Thoracic aorta (tissue), 2 donors: ENCODE measurements around the gene FGGY. TPM values are rescaled to one million over a fixed set of nuclear protein-coding genes. Genes with fewer than 3 reads are reported as not detected.

Experiments used
- ATAC-seq: fragments of 150-250 bp; one replicate; pipeline ENCODE4 v1.8.0; 2017; ENCODE audit warnings: low read depth; ENCODE audit not compliant: insufficient number of reproducible peaks, low FRiP score
- DNase-seq: peaks from one replicate; pipeline ENCODE4 v3.0.0-alpha.2; 2020; ENCODE audit warnings: low spot score
- H3K27ac ChIP-seq, 2 donors: fragments of 200-600 bp; sonication (generic); 1 replicate in 1 of 2; 2 replicates in 1 of 2; pipeline ENCODE4 v1.5.1; 2016; ENCODE audit warnings: mild to moderate bottlenecking in 2 of 2, moderate library complexity in 2 of 2
- H3K27me3 ChIP-seq: fragments of 200-600 bp; sonication (generic); replicated peaks from 2 replicates; pipeline ENCODE4 v1.6.0; 2016; ENCODE audit warnings: mild to moderate bottlenecking; ENCODE audit not compliant: insufficient read depth
- H3K36me3 ChIP-seq: fragments of 200-600 bp; sonication (generic); one replicate; pipeline ENCODE4 v1.5.1; 2016
- H3K4me1 ChIP-seq, 2 donors: fragments of 200-600 bp; sonication (generic); 1 replicate in 1 of 2; 2 replicates in 1 of 2; pipeline versions ENCODE4 v1.5.1 to v1.6.0; 2016; ENCODE audit warnings: low read depth in 2 of 2, mild to moderate bottlenecking in 1 of 2; ENCODE audit not compliant: control insufficient read depth in 1 of 2
- H3K4me3 ChIP-seq: fragments of 200-600 bp; sonication (generic); 2 replicates; pipeline ENCODE4 v1.5.1; 2016; ENCODE audit warnings: mild to moderate bottlenecking
- H3K9me3 ChIP-seq: fragments of 200-600 bp; sonication (generic); 2 replicates; pipeline ENCODE4 v1.5.1; 2016
- total RNA-seq, 2 donors: library from RNA; depleted of rRNA; stranded (reverse); fragments of >200 nt; gene quantifications; one replicate each; pipeline versions ENCODE4 v1.1.0 to v1.2.3, GENCODE V29; 2016
- TF ChIP-seq, protein P1 (sequence below): fragments of 200-600 bp; sonication (generic); IDR thresholded peaks from one replicate; pipeline ENCODE4 v1.5.1; 2019; ENCODE audit warnings: antibody characterized with exemption

The FGGY gene
- total RNA-seq, 2 donors from 2014 or later = 6.5 to 9.9 TPM

DNA sequence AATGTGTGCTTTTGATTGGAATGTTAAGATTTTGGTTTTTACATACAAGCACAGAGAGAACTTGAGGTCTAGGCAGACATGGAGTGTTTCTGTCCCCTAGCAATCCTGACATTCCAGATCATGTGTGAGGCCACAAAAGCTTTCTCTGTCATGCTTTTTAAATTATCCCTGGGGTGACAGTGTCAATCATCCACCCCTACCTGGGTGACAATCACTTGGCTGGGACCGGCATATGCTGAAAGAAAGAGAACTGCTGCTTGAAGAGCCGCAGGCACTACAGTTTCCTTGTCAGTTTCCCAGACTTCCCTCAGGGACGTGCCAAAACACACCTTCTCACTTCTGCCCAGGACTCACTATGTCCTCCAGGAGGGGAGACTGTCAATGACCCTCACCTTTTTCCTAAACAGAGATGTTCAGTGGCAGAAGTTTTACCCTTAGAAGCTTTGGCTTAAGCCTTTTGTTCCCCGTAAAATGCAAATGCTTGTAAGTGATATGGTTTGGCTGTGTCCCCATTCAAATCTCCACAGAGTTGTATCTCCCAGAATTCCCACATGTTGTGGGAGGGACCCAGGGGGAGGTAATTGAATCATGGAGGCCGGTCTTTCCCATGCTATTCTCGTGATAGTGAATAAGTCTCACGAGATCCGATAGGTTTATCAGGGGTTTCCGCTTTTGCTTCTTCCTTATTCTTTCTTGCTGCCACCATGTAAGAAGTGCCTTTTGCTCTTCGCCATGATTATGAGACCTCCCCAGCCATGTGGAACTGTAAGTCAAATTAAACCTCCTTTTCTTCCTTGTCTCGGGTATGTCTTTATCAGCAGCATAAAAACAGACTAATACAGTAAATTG lies 217.4 kb downstream of the FGGY start:
- DNase-seq (no peak), ATAC-seq (no peak)
- no peaks in the 10 kb centered on the region for H3K27me3 ChIP-seq
- H3K4me3 ChIP-seq = no peak overlapping the region
- no peaks in the 10 kb centered on the region for H3K36me3 ChIP-seq
- H3K4me1 ChIP-seq = peaks cover 3 to 36% of the 10 kb centered on the region in 2 donors
- no peaks in the 10 kb centered on the region for H3K9me3 ChIP-seq
- TF ChIP-seq, protein P1, sequence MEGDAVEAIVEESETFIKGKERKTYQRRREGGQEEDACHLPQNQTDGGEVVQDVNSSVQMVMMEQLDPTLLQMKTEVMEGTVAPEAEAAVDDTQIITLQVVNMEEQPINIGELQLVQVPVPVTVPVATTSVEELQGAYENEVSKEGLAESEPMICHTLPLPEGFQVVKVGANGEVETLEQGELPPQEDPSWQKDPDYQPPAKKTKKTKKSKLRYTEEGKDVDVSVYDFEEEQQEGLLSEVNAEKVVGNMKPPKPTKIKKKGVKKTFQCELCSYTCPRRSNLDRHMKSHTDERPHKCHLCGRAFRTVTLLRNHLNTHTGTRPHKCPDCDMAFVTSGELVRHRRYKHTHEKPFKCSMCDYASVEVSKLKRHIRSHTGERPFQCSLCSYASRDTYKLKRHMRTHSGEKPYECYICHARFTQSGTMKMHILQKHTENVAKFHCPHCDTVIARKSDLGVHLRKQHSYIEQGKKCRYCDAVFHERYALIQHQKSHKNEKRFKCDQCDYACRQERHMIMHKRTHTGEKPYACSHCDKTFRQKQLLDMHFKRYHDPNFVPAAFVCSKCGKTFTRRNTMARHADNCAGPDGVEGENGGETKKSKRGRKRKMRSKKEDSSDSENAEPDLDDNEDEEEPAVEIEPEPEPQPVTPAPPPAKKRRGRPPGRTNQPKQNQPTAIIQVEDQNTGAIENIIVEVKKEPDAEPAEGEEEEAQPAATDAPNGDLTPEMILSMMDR = no peak
- no peak overlapping the region for H3K27ac ChIP-seq

GRCh38 chr1:59516881-59517280 lies 220.0 kb downstream of the FGGY start:
- H3K27ac ChIP-seq = peak overlapping the region; percentile 40 to 50
- no peaks in the 10 kb centered on the region for H3K27me3 ChIP-seq
- DNase-seq = no peak
- H3K4me1 ChIP-seq = peaks cover 17 to 56% of the 10 kb centered on the region in 2 donors
- H3K36me3 ChIP-seq = no peaks in the 10 kb centered on the region
- H3K9me3 ChIP-seq = no peaks in the 10 kb centered on the region
- no peak for ATAC-seq
- no peak overlapping the region for H3K4me3 ChIP-seq
- TF ChIP-seq, protein P1 = no peak

GRCh38 chr1:59520194-59520593 lies 223.3 kb downstream of the FGGY start:
- H3K27me3 ChIP-seq = no peaks in the 10 kb centered on the region
- no peak for DNase-seq

GRCh38 chr1:59520827-59521418 lies 224.0 kb downstream of the FGGY start:
- TF ChIP-seq, protein P1 = no peak
- Histone ChIP-seq H3K4me1 (peaks cover 19 to 66% of the 10 kb centered on the region in 2 donors), H3K27ac (peak overlapping the region; percentile 70 to 85), H3K4me3 (peak overlapping the region; percentile 23), H3K36me3 (no peaks in the 10 kb centered on the region), H3K27me3 (no peaks in the 10 kb centered on the region), H3K9me3 (no peaks in the 10 kb centered on the region)
- DNase-seq = no peak
- peak; percentile 62 for ATAC-seq

More at GRCh38 chr1:59520194-59520593, 223.3 kb downstream of the FGGY start:
- H3K9me3 ChIP-seq = no peaks in the 10 kb centered on the region
- H3K4me1 ChIP-seq = peaks cover 19 to 66% of the 10 kb centered on the region in 2 donors
- ATAC-seq = no peak
- H3K36me3 ChIP-seq = no peaks in the 10 kb centered on the region
- TF ChIP-seq, protein P1 = no peak
- no peak overlapping the region for H3K4me3 ChIP-seq
- peak overlapping the region; percentile 70 to 85 for H3K27ac ChIP-seq

DNA sequence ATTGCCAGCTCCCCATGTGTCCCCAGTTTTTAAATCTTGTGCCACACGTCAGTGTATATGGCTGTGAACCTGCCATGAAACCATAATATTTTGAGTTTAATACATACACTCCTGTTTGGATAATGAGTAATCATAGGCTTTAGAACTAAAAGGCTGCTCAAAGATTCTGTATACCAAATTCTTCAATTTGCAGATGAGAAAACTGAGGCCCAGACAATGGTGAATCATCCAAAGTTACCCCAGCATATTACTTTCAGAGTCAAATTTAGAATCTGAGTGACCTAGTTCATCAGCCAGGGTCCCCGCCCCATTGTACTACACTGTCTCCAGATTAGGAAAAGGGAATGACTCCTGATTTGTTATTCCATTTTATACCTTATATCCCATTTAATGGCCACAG lies 224.6 kb downstream of the FGGY start:
- Histone ChIP-seq H3K36me3 (no peaks in the 10 kb centered on the region), H3K4me1 (peaks cover 19 to 61% of the 10 kb centered on the region in 2 donors), H3K27ac (peak overlapping the region; percentile 70 to 85), H3K9me3 (no peaks in the 10 kb centered on the region), H3K27me3 (no peaks in the 10 kb centered on the region), H3K4me3 (no peak overlapping the region)
- ATAC-seq (no peak), DNase-seq (no peak)
- TF ChIP-seq, protein P1 = no peak
